ENCODE data around the gene ZNF763. TPM values are rescaled to one million over a fixed set of nuclear protein-coding genes. Genes with fewer than 3 reads are reported as not detected.
"Not testable (repeated sequence)": the region's sequence is repeated elsewhere in the genome, so short reads cannot be mapped to it uniquely, and the experiment has no call there.

Gene ZNF763
- total RNA-seq, 1 donor from 2014 or later, result 0.79 TPM

DNA sequence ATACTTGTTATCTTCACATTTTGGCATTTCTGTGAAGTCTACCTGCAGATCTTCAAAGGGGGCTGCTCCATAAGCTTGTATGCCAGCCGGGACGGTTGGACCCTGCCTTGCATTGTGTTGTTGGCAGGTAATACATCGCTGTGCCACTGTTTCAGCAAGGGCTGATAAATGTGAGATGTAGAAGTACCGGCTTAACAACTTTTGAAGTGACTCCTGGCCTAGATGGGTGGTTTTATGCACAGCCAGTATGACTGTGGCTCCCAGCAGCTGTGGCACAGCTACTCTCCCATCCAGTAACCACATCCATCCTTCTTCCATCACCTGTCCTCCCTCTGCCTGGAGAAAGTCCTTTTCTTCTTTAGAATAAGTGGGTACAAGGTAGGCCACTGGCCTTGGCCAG is 20.2 kb upstream of the ZNF763 start:
- no peak for DNase-seq (ENCODE audit: low read depth)
- no peaks in the 10 kb centered on the region for H3K27me3 ChIP-seq (ENCODE audit: control insufficient read depth, insufficient read depth, low read length)
- peaks cover 8% of the 10 kb centered on the region for H3K36me3 ChIP-seq (ENCODE audit: control insufficient read depth, insufficient read depth, low read length)
- TF ChIP-seq CTCF (IDR thresholded peaks at IDR 0.05; ENCODE audit: insufficient read depth, low read length, severe bottlenecking), result no peak
- H3K4me3 ChIP-seq (ENCODE audit: low read depth, low read length), result no peak overlapping the region
- no peak for FAIRE-seq

GRCh38 chr19:11948646-11949045 is 16.2 kb upstream of the ZNF763 start:
- Histone ChIP-seq H3K36me3 (ENCODE audit: control insufficient read depth, insufficient read depth, low read length) (peaks cover 10% of the 10 kb centered on the region), H3K27me3 (ENCODE audit: control insufficient read depth, insufficient read depth, low read length) (no peaks in the 10 kb centered on the region), H3K4me3 (ENCODE audit: low read depth, low read length) (no peak overlapping the region)
- no peak for TF ChIP-seq CTCF (IDR thresholded peaks at IDR 0.05; ENCODE audit: insufficient read depth, low read length, severe bottlenecking)
- FAIRE-seq, result no peak
- DNase-seq (ENCODE audit: low read depth), result no peak

- no peak for FAIRE-seq
- Histone ChIP-seq H3K4me3 (ENCODE audit: low read depth, low read length) (no peak overlapping the region), H3K36me3 (ENCODE audit: control insufficient read depth, insufficient read depth, low read length) (peaks cover 10% of the 10 kb centered on the region), H3K27me3 (ENCODE audit: control insufficient read depth, insufficient read depth, low read length) (no peaks in the 10 kb centered on the region)
- TF ChIP-seq CTCF (IDR thresholded peaks at IDR 0.05; ENCODE audit: insufficient read depth, low read length, severe bottlenecking), result no peak
- no peak for DNase-seq (ENCODE audit: low read depth)
Measured at GRCh38 chr19:11949201-11949600, 15.6 kb upstream of the ZNF763 start.

GRCh38 chr19:11949614-11950080 is 15.2 kb upstream of the ZNF763 start:
- not testable (repeated sequence) for H3K4me3 ChIP-seq (ENCODE audit: low read depth, low read length); H3K27me3 ChIP-seq (ENCODE audit: control insufficient read depth, insufficient read depth, low read length); FAIRE-seq; DNase-seq (ENCODE audit: low read depth); H3K36me3 ChIP-seq (ENCODE audit: control insufficient read depth, insufficient read depth, low read length)

DNA sequence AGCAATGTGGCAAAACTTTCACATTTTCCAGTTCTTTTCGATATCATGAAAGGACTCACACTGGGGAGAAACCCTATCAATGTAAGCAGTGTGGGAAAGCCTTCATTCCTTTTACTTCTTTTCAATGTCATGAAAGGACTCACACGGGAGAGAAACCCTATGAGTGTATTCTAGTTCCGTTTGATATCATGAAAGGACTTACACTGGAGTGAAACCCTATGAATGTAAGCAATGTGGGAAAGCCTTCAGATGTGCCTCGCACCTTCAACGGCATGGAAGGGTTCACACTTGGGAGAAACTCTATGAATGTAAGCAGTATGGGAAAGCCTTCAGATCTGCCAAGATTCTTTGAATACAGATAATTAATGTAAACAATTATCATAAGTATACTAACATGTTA is 14.5 kb upstream of the ZNF763 start:
- peaks cover 7% of the 10 kb centered on the region for H3K36me3 ChIP-seq (ENCODE audit: control insufficient read depth, insufficient read depth, low read length)
- no peaks in the 10 kb centered on the region for H3K27me3 ChIP-seq (ENCODE audit: control insufficient read depth, insufficient read depth, low read length)
- no peak for DNase-seq (ENCODE audit: low read depth)
- no peak for FAIRE-seq
- no peak overlapping the region for H3K4me3 ChIP-seq (ENCODE audit: low read depth, low read length)
- no peak for TF ChIP-seq CTCF (IDR thresholded peaks at IDR 0.05; ENCODE audit: insufficient read depth, low read length, severe bottlenecking)

DNA sequence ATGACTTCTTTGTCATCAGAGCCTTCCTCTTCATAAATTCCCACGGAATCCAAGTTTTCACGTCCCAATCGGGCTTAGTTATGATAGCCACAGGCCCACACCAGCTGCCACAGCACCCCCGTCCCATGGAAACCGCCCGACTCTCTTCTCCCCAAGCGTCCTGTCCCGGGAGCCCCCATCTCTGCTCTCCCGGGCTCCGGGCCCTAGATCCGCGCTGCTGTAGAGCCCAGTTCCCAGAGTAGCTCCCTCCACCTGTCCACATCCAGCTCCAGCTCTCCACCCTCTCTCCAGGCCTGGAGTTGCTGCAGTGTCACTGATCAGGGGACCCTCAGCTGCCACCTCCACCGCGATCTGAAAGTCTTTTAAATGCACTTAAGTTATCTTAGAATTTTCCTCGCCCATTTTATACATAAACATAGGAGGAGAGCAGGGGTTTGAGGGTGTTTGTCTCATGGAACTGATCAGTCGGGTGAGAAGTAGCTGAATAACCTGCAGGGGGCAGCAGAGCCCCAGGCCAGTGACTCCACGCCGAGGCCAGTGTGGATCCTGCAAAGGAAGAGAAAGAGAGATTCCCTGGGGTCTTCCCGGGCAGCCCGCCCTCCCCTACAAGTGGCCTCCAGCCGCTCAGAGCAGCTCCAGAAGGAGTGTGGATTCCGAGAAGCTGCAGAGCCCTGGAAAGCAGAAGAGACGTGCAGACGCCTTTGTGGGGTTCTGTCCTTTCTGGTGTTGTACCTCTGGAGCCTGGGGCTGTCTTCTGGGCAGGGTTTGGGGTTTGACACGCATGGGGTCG is 1.1 kb upstream of the ZNF763 start:
- no peak overlapping the region for H3K4me3 ChIP-seq (ENCODE audit: low read depth, low read length)
- peak; percentile 33 for DNase-seq (ENCODE audit: low read depth)
- no peaks in the 10 kb centered on the region for H3K27me3 ChIP-seq (ENCODE audit: control insufficient read depth, insufficient read depth, low read length)
- no peaks in the 10 kb centered on the region for H3K36me3 ChIP-seq (ENCODE audit: control insufficient read depth, insufficient read depth, low read length)
- no peak for FAIRE-seq
- peak; percentile 79 for TF ChIP-seq CTCF (IDR thresholded peaks at IDR 0.05; ENCODE audit: insufficient read depth, low read length, severe bottlenecking)
